GM19452 (cell line): ENCODE data around the gene CCL5.
"Not testable (repeated sequence)": the region's sequence is repeated elsewhere in the genome, so short reads cannot be mapped to it uniquely, and the experiment has no call there.

Experiments
- ATAC-seq: cut with Tn5 transposase; IDR thresholded peaks from one replicate; pipeline ENCODE4 v1.9.1; 2021; ENCODE audit not compliant: unreplicated experiment

The CCL5 gene

DNA sequence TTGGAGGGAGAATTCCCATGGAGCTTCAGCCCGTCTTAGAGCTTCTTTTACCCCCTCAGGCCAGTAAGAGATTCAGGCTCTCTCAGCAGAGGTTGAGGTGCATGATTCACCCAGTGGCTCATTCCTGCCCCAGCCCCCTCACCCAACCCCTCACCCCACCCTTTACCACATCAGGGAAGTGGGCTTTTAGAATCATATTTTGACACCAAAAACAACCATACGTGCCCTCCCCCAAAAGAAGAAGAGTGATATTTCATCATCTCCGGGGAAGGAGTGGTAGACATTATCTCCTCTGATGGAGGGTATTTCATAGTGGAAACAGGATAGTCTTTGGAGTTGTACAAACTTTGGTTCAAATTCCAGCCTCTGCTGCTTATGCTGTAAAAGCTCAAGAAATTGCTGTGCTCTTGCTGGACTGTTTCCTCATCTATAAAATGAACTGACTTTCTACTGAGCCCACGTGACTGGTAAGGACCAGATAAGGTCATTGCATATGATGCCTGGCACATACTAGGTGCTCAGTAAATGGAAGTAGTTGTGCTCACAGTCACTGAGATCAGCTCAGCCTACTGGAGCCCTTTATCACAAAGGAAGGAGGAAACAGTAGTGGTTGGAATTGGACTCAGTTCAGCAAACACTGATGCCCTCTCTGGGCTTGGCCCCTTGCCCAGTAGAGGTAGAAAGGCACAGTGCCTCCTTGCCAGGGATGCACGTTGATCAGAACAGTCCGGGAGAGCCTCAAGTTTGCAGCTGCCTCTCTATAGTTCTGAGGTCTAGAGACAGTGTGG, 18.3 kb upstream of the CCL5 start:
- ATAC-seq, result no peak

- ATAC-seq, result not testable (repeated sequence)
Measured at GRCh38 chr17:35897772-35898171, 17.6 kb upstream of the CCL5 start.

GRCh38 chr17:35895636-35896587, 15.8 kb upstream of the CCL5 start:
- ATAC-seq, result no peak

DNA sequence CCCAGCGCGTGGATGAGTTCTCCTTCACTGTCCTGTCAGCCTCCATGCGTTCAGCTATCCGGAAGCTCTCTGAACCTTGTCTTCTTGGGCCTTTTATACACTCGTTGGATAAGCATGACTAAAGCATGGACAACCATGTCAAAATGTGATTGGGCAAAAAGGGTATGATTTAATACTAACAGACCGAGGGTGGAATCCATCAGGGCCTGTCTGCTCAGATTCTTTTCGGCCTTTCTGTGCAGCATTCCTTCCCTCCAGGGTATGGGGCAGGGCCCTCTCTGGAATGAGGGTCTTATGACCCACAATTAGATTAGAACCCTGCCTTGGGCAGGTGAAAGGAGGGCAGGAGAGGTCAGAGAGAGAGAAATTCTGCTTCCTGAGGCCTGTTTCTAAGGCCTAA, 14.0 kb upstream of the CCL5 start:
- no peak for ATAC-seq

DNA sequence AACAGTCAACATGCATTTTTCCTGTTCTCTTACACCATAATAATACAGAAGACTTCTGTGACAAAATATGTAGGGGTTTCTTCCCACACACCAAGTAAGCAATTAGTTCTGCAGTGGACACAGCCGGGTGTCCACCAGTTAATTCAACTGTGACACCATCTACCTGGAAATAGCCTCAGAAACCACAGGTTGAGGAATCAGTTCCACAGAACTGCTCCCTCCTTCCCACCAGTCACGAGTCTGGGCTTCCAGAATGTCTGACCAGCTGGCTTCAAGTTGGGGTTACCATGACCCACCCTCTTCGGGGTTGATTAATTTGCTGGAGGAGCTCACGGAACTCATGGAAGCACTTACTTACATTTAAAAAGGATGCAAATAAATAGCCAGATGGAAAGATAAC, 13.6 kb upstream of the CCL5 start:
- no peak for ATAC-seq

DNA sequence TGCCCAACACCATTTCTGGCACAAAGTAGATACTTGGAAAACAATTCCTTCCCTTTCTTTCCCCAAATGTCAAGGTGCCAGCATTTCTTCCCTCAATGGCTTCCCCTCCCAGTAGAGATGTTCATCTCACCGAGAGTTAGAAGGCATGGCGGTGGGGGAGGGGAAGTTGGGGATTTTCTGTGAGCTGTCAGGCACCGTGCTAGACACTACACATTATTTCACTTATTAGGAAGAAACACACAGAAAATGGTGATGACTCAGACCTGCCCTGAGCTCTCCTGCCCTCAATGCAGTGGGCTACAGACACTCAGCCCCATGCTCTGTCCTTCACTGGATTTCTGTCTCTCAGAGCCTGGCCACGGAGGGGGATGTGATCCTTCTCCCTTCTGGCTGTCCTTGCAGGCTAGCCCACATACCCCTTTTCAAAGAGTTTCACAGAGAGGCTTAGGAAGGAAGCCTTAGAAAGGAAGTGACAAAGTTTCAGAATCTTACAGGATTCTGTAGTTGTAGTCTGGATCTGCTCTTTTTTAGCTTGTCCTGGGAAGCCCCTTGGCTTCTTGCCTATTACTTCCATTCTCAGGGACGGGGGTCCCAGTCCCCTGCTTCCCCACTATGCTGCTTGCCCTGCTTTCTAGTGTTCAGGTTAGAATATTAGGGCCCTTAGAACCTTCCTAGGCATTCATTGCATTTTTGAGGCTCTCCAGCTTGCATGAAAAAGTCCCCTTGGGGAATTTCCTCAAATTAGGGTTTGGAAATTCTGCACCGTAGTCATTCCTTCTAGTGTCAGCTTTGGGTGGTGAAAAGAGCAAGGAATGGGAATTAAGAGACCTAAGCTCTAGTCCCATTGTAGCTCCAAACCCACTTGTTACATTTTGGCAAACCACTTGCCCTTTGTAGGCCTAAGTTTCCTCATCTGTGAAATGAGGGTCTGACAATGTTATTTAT, 12.2 kb upstream of the CCL5 start:
- ATAC-seq, result no peak

GRCh38 chr17:35891269-35891668, 11.1 kb upstream of the CCL5 start:
- no peak for ATAC-seq

GRCh38 chr17:35890774-35891155, 10.6 kb upstream of the CCL5 start:
- ATAC-seq, result peak; percentile 59

GRCh38 chr17:35889818-35890773, 9.9 kb upstream of the CCL5 start:
- no peak for ATAC-seq

DNA sequence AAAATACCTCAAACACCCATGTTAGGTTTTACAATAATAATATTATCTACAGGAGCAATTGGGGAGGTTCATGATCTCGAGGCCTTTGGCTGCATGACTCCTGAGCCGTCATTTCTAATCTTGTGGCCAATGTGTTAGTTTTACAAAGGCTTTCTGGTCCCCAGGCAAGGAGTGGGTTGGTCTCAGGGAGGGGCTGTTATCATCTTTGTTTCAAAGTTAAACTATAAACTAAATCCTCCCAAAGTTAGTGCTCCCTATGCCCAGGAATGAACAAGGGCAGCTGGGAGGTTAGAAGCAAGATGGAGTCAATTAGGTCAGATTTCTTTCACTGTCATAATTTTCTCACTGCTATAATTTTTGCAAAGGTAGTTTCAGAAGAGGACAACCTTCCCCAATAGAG, 9.1 kb upstream of the CCL5 start:
- no peak for ATAC-seq

DNA sequence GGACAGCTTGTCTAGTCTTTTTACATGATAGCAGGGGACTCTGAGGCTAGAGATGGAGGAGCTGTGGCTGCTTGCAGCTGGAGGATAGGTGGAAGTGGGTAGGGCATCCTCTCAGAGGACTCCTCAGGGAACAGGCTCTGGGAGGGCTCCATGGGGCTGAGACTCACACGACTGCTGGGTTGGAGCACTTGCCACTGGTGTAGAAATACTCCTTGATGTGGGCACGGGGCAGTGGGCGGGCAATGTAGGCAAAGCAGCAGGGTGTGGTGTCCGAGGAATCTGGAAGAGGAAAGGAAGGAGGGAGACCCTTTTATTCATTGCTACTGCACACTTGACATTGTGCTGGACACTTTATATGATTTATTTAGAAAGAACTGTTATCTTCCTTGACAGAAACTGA, 1.8 kb downstream of the CCL5 start:
- no peak for ATAC-seq

DNA sequence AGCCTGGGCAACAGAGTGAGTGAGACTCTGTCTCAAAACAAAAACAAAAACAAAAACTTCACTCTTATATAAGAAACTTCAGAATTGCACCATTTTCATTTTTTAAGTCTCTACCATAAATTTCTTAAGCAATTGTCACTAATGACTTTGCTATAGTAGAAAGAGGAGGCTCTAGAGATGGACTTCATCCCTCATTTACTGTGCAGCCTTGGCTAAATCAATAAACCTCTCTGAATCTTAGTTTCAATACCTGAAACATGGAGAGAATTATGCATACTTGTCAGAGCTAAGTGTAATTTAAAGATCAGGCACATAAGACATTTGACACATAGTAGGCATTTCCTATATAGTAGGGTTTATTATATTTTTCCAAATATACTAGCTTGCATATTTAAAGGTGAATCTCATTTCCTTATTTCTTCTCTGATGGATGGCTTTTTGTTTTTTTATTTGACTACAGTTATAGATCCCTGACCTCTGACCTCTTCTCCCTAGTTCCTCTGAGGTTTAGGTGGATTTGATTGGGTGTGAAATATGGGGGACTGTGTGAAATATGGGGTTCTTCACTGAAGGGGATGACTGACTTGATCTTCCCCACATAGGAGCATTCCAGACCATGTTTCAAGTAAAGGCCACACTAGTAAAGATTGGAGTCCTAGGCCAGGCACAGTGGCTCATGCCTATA, 2.7 kb downstream of the CCL5 start:
- ATAC-seq, result no peak

DNA sequence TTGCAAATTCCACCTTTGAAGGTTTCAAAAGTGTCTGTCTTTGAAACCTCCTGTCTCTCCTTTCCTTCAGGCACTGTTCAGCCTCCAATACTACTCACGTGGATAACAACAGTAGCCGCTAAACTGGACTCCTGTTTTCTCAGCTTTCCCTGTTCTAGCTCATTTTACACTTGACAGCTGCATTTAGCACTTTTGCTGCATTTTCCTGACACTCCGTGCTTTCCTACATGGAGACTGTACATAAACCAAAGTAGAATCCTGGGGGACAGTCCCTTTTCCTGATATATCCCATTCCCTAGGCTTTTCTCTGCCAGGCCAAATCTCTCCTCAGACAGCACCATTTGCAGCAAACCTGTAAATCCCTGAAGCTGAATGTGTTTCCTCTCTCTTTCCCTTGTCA, 3.6 kb downstream of the CCL5 start:
- ATAC-seq, result no peak

DNA sequence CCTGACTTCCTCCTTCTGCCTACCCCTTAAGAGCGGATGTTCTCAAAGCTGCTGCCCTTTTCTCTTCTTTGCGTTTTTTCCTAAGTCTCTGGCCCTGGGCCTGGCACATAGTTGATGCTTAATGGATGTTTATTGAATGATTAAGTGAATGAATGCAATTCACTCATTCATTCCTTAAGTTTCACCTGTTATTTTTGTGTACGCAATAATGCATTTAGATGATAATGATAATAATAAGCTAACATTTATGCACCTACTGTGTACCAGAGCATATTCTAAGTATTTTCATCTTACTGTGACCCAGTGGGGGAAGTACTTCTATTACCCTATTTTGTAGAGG, 4.4 kb downstream of the CCL5 start:
- ATAC-seq, result no peak

GRCh38 chr17:35875072-35875799, 4.9 kb downstream of the CCL5 start:
- ATAC-seq, result no peak

GRCh38 chr17:35872196-35872980, 7.8 kb downstream of the CCL5 start:
- no peak for ATAC-seq

- no peak for ATAC-seq
Measured at GRCh38 chr17:35870906-35871819, 9.0 kb downstream of the CCL5 start.
